Thyroid gland (tissue), 4 donors: ENCODE measurements around the gene RAB4B. TPM values are rescaled to one million over a fixed set of nuclear protein-coding genes. Genes with fewer than 3 reads are reported as not detected.
"Not testable (repeated sequence)": the region's sequence is repeated elsewhere in the genome, so short reads cannot be mapped to it uniquely, and the experiment has no call there.

Experiments used
- DNase-seq, 2 donors: peaks; one replicate each; pipeline ENCODE4 v3.0.0-alpha.2; 2019
- H3K27ac ChIP-seq, 3 donors: fragments of 200-600 bp; sonication (generic); 1 replicate in 2 of 3; 2 replicates in 1 of 3; pipeline ENCODE4 v1.5.1; 2016 to 2019; ENCODE audit warnings: mild to moderate bottlenecking in 1 of 3, moderate library complexity in 1 of 3
- H3K27me3 ChIP-seq: fragments of 200-600 bp; sonication (generic); one replicate; pipeline ENCODE4 v1.5.1; 2019
- H3K36me3 ChIP-seq, 2 donors: fragments of 200-600 bp; sonication (generic); one replicate each; pipeline ENCODE4 v1.5.1; 2016 to 2019
- H3K4me1 ChIP-seq, 2 donors: fragments of 200-600 bp; sonication (generic); one replicate each; pipeline ENCODE4 v1.5.1; 2017 to 2019
- H3K4me3 ChIP-seq, 3 donors: fragments of 200-600 bp; sonication (generic); replicated peaks in 1 of 3; 1 replicate in 2 of 3; 2 replicates in 1 of 3; pipeline ENCODE4 v1.5.1; 2016; ENCODE audit warnings: mild to moderate bottlenecking in 1 of 3
- H3K9me3 ChIP-seq: fragments of 200-600 bp; sonication (generic); one replicate; pipeline ENCODE4 v1.5.1; 2017
- CTCF ChIP-seq, 6 experiments: fragments of 200-600 bp in 3 of 6; fragments of 450-650 bp in 3 of 6; sonication (generic) in 3 of 6; IDR thresholded peaks; one replicate each; pipeline ENCODE4 v1.5.1; 2016 to 2019; ENCODE audit warnings: antibody characterized with exemption in 6 of 6, mild to moderate bottlenecking in 2 of 6, inconsistent platforms in 1 of 6, moderate library complexity in 1 of 6
- POLR2A ChIP-seq, 2 donors: fragments of 450-650 bp; IDR thresholded peaks; one replicate each; pipeline ENCODE4 v1.6.1; 2017; ENCODE audit warnings: antibody characterized with exemption in 2 of 2, mild to moderate bottlenecking in 2 of 2, moderate library complexity in 1 of 2
- WGBS, 2 donors: methylation state at CpG; one replicate each; pipeline ENCODE4 v1.1.5; 2017; 5-methylcytosine and 5-hydroxymethylcytosine counted together
- intact Hi-C: fragments of 100-400 bp; cut with DNase I; formaldehyde crosslinking; loops from one replicate; pipeline ENCODE4 v1.15.1; 2023
- total RNA-seq, 4 donors: library from RNA; depleted of rRNA; stranded (reverse); fragments of >200 nt; gene quantifications; one replicate each; pipeline ENCODE4 v1.2.3, GENCODE V29; 2016

The RAB4B gene
- total RNA-seq, 4 donors from 2014 or later: 21.5 to 56.6 (median 31.5) TPM

GRCh38 chr19:40763526-40763925 is 14.5 kb upstream of the RAB4B start:
- 90 to 99% methylated on average over 6 to 7 of the region's 7 CpGs for WGBS, 2 donors

GRCh38 chr19:40763963-40764362 is 14.1 kb upstream of the RAB4B start:
- WGBS, 2 donors: 91 to 95% methylated on average over 10 of the region's 10 CpGs
- TF ChIP-seq CTCF (IDR thresholded peaks at IDR 0.05) (no peak), POLR2A (IDR thresholded peaks at IDR 0.05) (no peak)
- no peaks in the 10 kb centered on the region for H3K4me1 ChIP-seq
- no peaks in the 10 kb centered on the region for H3K27me3 ChIP-seq
- no peak overlapping the region for H3K4me3 ChIP-seq
- no peaks in the 10 kb centered on the region for H3K9me3 ChIP-seq
- DNase-seq: no peak
- intact Hi-C loops: no loop called here
- H3K27ac ChIP-seq: no peak overlapping the region
- peaks cover 74 to 78% of the 10 kb centered on the region in 2 donors for H3K36me3 ChIP-seq

More at GRCh38 chr19:40763526-40763925, 14.5 kb upstream of the RAB4B start:
- no peak for TF ChIP-seq POLR2A (IDR thresholded peaks at IDR 0.05)
- no peak for TF ChIP-seq CTCF (IDR thresholded peaks at IDR 0.05)
- Histone ChIP-seq H3K9me3 (no peaks in the 10 kb centered on the region), H3K27ac (no peak overlapping the region), H3K4me3 (no peak overlapping the region), H3K36me3 (peaks cover 78 to 82% of the 10 kb centered on the region in 2 donors), H3K27me3 (no peaks in the 10 kb centered on the region), H3K4me1 (no peaks in the 10 kb centered on the region)
- intact Hi-C loops: no loop called here
- DNase-seq: no peak

- H3K4me1 ChIP-seq, DNase-seq, H3K9me3 ChIP-seq, H3K27ac ChIP-seq, intact Hi-C loops, H3K27me3 ChIP-seq, H3K4me3 ChIP-seq: not testable (repeated sequence)
- 93 to 94% methylated on average over 13 of the region's 13 CpGs for WGBS, 2 donors
- peaks cover 50 to 58% of the 10 kb centered on the region in 2 donors for H3K36me3 ChIP-seq
Measured at GRCh38 chr19:40766385-40766784, 11.7 kb upstream of the RAB4B start.

- WGBS, 2 donors: 73 to 83% methylated on average over 5 of the region's 5 CpGs
- Histone ChIP-seq H3K9me3 (no peaks in the 10 kb centered on the region), H3K4me1 (no peaks in the 10 kb centered on the region), H3K27ac (no peak overlapping the region), H3K27me3 (no peaks in the 10 kb centered on the region), H3K4me3 (no peak overlapping the region), H3K36me3 (peaks cover 25 to 33% of the 10 kb centered on the region in 2 donors)
- intact Hi-C loops: no loop called here
- no peak for DNase-seq
- TF ChIP-seq POLR2A (IDR thresholded peaks at IDR 0.05) (no peak), CTCF (IDR thresholded peaks at IDR 0.05) (no peak)
Measured at GRCh38 chr19:40768869-40769268, 9.2 kb upstream of the RAB4B start.

GRCh38 chr19:40771101-40771862 is 6.8 kb upstream of the RAB4B start:
- H3K36me3 ChIP-seq, intact Hi-C loops, DNase-seq, H3K4me1 ChIP-seq, H3K27ac ChIP-seq, H3K4me3 ChIP-seq, H3K9me3 ChIP-seq, H3K27me3 ChIP-seq: not testable (repeated sequence)
- WGBS, 2 donors: 96 to 97% methylated on average over 10 of the region's 10 CpGs

- no peak within 1 kb of the TSS for H3K27ac ChIP-seq
- intact Hi-C loops: no loop called here
Measured at GRCh38 chr19:40774916-40775631, 3.0 kb upstream of the RAB4B start, which contains the start of gene MIA. MIA (plus strand) TSS chr19:40775521; CDS start chr19:40775543, 22 bp downstream.

More at GRCh38 chr19:40774916-40775631, 3.0 kb upstream of the RAB4B start, which contains the start of gene MIA:
- H3K36me3 ChIP-seq: no peaks in the 10 kb centered on the region
- WGBS, 2 donors: 88 to 90% methylated on average over 9 of the region's 9 CpGs
- no peak within 1 kb of the TSS for H3K4me3 ChIP-seq
- H3K27me3 ChIP-seq: no peaks in the 10 kb centered on the region
- no peaks in the 10 kb centered on the region for H3K9me3 ChIP-seq
- peaks cover 12 to 14% of the 10 kb centered on the region in 2 donors for H3K4me1 ChIP-seq
- DNase-seq: no peak
- no peak for TF ChIP-seq CTCF (IDR thresholded peaks at IDR 0.05)
